Measurements from ENCODE around the gene MLXIP.
A peak's percentile ranks its signal among the peaks of the same experiment; 100 is the strongest.

Gene MLXIP

DNA sequence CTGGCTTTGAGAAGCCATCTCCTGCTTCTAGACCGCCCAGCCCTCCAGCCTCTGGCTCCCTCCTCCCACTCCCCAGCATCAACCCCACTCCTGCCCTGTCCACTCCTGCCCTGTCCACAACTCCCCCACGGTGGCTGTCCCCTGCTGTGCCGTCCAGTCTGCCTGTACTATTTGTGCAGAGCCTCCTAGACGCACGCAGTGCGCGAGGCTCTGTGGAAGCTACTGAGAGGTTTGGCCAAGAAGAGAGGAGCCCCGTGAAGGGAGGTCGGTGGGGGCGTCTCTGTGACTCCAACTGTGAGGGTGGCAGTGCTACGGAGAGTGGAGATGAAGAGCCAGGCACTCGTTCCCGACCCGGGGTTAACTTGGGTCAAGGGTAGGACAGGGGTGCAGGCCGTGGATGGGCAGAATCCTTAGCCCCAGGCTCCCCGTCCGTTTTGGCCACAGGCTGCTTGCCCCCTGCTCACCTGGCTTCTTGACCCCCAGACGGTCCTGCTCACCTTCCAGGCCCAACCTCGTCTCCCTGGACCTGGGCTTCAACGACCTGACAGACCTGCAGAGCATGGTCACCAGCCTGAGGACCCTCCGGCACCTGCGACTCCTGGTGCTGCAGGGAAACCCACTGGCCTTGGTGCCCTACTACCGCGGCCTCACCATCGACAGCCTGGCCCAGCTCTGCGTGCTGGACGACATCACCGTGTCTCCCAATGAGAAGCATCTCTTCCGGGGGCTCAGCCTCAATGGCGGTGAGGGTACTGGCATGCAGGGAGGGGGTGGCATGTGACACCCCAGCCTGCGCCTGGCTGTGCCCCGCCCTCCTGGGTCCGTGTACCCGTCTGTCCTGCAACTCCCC lies 111.3 kb downstream of the MLXIP start:
- TF ChIP-seq, protein P1, sequence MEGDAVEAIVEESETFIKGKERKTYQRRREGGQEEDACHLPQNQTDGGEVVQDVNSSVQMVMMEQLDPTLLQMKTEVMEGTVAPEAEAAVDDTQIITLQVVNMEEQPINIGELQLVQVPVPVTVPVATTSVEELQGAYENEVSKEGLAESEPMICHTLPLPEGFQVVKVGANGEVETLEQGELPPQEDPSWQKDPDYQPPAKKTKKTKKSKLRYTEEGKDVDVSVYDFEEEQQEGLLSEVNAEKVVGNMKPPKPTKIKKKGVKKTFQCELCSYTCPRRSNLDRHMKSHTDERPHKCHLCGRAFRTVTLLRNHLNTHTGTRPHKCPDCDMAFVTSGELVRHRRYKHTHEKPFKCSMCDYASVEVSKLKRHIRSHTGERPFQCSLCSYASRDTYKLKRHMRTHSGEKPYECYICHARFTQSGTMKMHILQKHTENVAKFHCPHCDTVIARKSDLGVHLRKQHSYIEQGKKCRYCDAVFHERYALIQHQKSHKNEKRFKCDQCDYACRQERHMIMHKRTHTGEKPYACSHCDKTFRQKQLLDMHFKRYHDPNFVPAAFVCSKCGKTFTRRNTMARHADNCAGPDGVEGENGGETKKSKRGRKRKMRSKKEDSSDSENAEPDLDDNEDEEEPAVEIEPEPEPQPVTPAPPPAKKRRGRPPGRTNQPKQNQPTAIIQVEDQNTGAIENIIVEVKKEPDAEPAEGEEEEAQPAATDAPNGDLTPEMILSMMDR (conservative IDR thresholded peaks at IDR 0.05; ENCODE audit: control insufficient read depth, insufficient read depth, low read depth, low read length), result no peak
- DNase-seq (ENCODE audit: low read depth), result no peak
- no peak overlapping the region for H3K4me3 ChIP-seq (ENCODE audit: control insufficient read depth, low read depth, low read length)

DNA sequence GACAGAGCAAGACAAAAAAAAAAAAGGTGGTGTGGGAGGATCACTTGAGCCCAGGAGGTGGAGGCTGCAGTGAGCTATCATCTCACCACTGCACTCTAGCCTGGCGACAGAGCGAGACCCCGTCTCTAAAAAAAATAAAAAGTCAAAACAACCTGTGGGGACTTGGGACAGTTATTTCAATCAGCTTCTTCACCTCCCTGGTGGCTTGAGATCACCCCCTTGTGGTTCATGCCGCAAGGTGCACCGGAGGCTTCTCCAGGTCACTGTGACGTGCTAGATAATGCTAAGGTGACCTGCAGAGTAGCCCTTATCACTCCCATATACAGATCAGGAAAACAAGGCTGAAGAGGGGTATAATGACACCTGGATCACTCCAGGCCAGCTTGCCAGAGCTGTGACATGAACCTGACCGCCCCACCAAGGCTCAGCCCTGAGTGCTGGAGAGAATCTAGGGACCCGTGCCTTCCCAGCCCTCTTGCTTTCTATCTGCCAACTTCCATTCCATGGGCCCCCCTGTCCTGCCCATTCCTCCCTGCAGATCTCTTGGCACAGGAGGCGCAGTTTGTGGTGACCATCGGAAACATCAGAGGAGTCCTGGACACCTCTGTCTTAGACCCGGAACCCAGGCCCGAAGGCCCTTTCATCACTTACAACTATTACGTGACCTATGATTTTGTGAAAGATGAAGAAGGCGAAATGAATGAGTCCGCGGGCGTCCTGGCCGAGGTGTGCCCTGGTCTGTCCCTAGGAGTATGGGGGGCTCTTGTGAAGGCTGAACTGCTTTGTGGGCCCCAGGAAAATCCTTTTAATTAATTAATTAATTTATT lies 112.5 kb downstream of the MLXIP start:
- TF ChIP-seq, protein P1 (conservative IDR thresholded peaks at IDR 0.05; ENCODE audit: control insufficient read depth, insufficient read depth, low read depth, low read length), result peak; percentile 87
- peak; percentile 64 for DNase-seq (ENCODE audit: low read depth)

DNA sequence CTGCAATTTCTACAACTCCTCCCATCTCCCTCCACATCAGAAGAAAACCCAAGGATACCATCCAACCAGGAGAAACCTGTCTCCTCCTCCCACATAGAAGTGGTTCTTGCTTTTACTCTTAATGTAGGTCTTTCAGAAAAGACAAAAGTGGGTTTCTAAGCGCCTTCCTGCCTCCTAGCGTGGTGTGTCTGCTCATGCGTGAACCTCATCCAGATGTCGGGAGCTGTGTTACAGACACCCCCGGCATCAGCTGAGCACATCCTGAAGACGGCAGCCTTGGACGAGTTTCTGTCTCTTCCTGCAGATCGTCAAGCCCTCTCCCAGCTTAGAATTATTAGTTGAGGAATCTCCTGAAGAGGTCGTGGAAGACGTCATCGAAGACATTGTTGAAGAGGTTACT lies 113.9 kb downstream of the MLXIP start:
- no peak overlapping the region for H3K4me3 ChIP-seq (ENCODE audit: control insufficient read depth, low read depth, low read length)
- DNase-seq (ENCODE audit: low read depth), result no peak
- TF ChIP-seq, protein P1 (conservative IDR thresholded peaks at IDR 0.05; ENCODE audit: control insufficient read depth, insufficient read depth, low read depth, low read length), result no peak

More for the DNA sequence above, 112.5 kb downstream of the MLXIP start:
- no peak overlapping the region for H3K4me3 ChIP-seq (ENCODE audit: control insufficient read depth, low read depth, low read length)

DNA sequence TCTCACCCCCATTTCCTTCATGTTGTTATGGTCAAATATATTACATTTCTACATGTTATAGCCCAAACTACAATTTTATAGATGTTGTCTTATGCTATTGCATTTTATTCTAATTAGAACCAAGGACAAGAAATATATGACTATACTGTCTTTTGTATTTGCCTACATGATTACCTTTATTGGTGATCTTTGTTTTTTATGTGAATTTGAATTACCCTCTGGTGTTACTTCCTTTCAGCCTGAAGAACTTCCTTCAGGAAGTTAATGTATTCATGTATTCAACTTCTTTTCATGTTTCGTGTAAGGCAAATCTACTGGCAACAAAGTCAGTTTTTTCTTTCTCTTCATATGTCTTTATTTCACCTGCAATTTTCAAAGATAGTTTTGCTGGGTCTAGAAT lies 116.2 kb downstream of the MLXIP start:
- TF ChIP-seq, protein P1 (conservative IDR thresholded peaks at IDR 0.05; ENCODE audit: control insufficient read depth, insufficient read depth, low read depth, low read length), result no peak
- no peak for DNase-seq (ENCODE audit: low read depth)
- no peak overlapping the region for H3K4me3 ChIP-seq (ENCODE audit: control insufficient read depth, low read depth, low read length)

DNA sequence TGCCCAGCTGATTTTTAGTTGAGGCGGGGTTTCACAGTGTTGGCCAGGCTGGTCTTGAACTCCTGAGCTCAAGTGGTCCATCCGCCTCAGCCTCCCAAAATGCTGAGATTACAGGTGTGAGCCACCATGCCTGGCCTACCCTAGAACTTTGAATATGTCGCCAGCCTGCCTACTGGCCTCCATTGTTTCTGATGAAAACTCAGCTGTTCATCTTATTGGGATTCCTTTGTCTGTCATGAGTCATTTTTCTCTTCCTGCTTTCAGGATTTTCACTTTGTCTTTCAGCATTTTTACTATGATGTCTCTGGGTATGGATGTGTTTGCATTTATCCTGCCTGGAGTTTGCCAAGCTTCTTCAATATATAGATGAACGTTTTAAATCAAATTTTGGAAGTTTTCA lies 116.8 kb downstream of the MLXIP start:
- TF ChIP-seq, protein P1 (conservative IDR thresholded peaks at IDR 0.05; ENCODE audit: control insufficient read depth, insufficient read depth, low read depth, low read length), result no peak
- no peak for DNase-seq (ENCODE audit: low read depth)
- no peak overlapping the region for H3K4me3 ChIP-seq (ENCODE audit: control insufficient read depth, low read depth, low read length)

Measured in fibroblast of mammary gland (primary cell).